Heart right ventricle (tissue), 16 donors: ENCODE results near the gene SLC27A2. TPM values are rescaled to one million over a fixed set of nuclear protein-coding genes. Genes with fewer than 3 reads are reported as not detected.

Experiments
- ATAC-seq, 8 donors: fragments of 200-7000 bp; cut with Tn5 transposase; one replicate each; pipeline ENCODE4 v1.9.1; 2020; ENCODE audit warnings: mild to moderate bottlenecking in 8 of 8, moderate library complexity in 8 of 8, moderate number of reproducible peaks in 1 of 8
- DNase-seq, 2 donors: peaks; one replicate each; pipeline ENCODE4 v3.0.0-alpha.2; 2020
- H3K27ac ChIP-seq, 10 donors: fragments of 200-600 bp; sonication (generic) in 2 of 10; one replicate each; pipeline versions ENCODE4 v1.5.0 to v1.8.0; 2020 to 2022; ENCODE audit warnings: mild to moderate bottlenecking in 3 of 10
- H3K27me3 ChIP-seq, 7 donors: fragments of 200-600 bp; one replicate each; pipeline ENCODE4 v1.8.0; 2021 to 2022; ENCODE audit warnings: mild to moderate bottlenecking in 2 of 7
- H3K36me3 ChIP-seq, 9 donors: fragments of 200-600 bp; sonication (generic) in 1 of 9; one replicate each; pipeline versions ENCODE4 v1.5.0 to v1.8.0; 2020 to 2022; ENCODE audit warnings: mild to moderate bottlenecking in 2 of 9
- H3K4me1 ChIP-seq, 9 donors: fragments of 200-600 bp; sonication (generic) in 1 of 9; one replicate each; pipeline versions ENCODE4 v1.5.0 to v1.8.0; 2020 to 2022; ENCODE audit warnings: mild to moderate bottlenecking in 4 of 9
- H3K4me3 ChIP-seq, 10 donors: fragments of 200-600 bp; sonication (generic) in 2 of 10; one replicate each; pipeline versions ENCODE4 v1.5.0 to v1.8.0; 2020 to 2022; ENCODE audit warnings: mild to moderate bottlenecking in 7 of 10, moderate library complexity in 2 of 10
- H3K9me3 ChIP-seq, 11 donors: fragments of 200-600 bp in 10 of 11; sonication (generic) in 2 of 11; one replicate each; pipeline versions ENCODE4 v1.5.0 to v1.8.0; 2013 to 2022; ENCODE audit warnings: mild to moderate bottlenecking in 2 of 11, control low read depth in 1 of 11, moderate library complexity in 1 of 11
- CTCF ChIP-seq, 9 donors: fragments of 200-600 bp; sonication (generic) in 2 of 9; IDR thresholded peaks; one replicate each; pipeline versions ENCODE4 v1.5.0 to v1.8.0; 2021 to 2022; ENCODE audit warnings: antibody characterized with exemption in 9 of 9, mild to moderate bottlenecking in 5 of 9, moderate library complexity in 1 of 9
- WGBS, 2 donors: extraction: QIAGEN DNeasy Blood & Tissue Kit; methylation state at CpG; one replicate each; pipeline ENCODE4 v1.1.7; 2013; ENCODE audit warnings: inconsistent platforms in 1 of 2; 5-methylcytosine and 5-hydroxymethylcytosine counted together
- intact Hi-C, 10 donors: fragments of 100-400 bp; cut with DNase I; formaldehyde crosslinking; loops; one replicate each; pipeline versions ENCODE4 v1.11.1 to v1.14.2; 2022
- polyA plus RNA-seq, 2 donors: library from polyadenylated mRNA; stranded (reverse); fragments of 200-250 nt; gene quantifications; one replicate each; pipeline ENCODE4 v1.2.3, GENCODE V29; 2013
- total RNA-seq, 10 donors: library from RNA; stranded (reverse); fragmentation: NEBNext Ultra II Directional in 3 of 10; extraction: Animal tissue kit (Norgen Biotek cat#: 25700) in 3 of 10; gene quantifications; one replicate each; pipeline versions ENCODE4 v1.2.1 to v1.2.4, GENCODE V29; 2021 to 2023
- donor health status: Arrhythmogenic right ventricular cardiomyopathy.
- donor health status: ischemic (EF 13 %, LVEDD 7.1; RV severe dilation, severe dysfunction).
- donor health status: healthy with polysubstance abuse.
- donor health status: DM: no; HTN: yes; CAD: no.
- donor health status: DM: no; HTN: no; CAD: no.
- donor health status: ischemic (EF 25% LVEDD 6.9; RV normal size, moderate dysfunction).
- donor health status: ischemic (EF 25% LVEDD 5.7; RV mildly dilated, moderate dysfunction).
- donor health status: healthy.
- donor health status: DM: yes; HTN: yes; CAD: no.
- donor health status: Ischemic cardiomyopathy.
- donor health status: ischemic (EF 35%, LVEDD 5.7; RV mildly dilated, moderate dysfunction).
- donor health status: nonischemic (EF 11% LVEDD 7.7; RV severe dilation, severe dysfunction).
- donor health status: DM: yes; HTN: yes; CAD: no.
- donor health status: PGD.
- donor health status: ischemic (EF 29% LVEDD 5.4; RV normal size, mild dysfunction).
- donor health status: nonischemic (EF 23%, LVEDD 6.1; RV moderate dilation, normal function).

The SLC27A2 gene
- total and polyA plus RNA-seq, 12 donors: 0.32 TPM; not detected in 11

GRCh38 chr15:50184863-50185504, 3.0 kb downstream of the SLC27A2 start:
- 67 to 74% methylated on average over 3 of the region's 3 CpGs for whole genome bisulfite sequencing, 2 donors

GRCh38 chr15:50186090-50186489, 4.1 kb downstream of the SLC27A2 start:
- 93 to 97% methylated on average over 4 of the region's 4 CpGs for WGBS, 2 donors
- Histone ChIP-seq H3K27me3 (peaks cover 0 to 43% (median 31%) of the 10 kb centered on the region in 7 donors), H3K4me3 (no peak overlapping the region), H3K27ac (no peak overlapping the region), H3K4me1 (peaks cover 0 to 15% (median 11%) of the 10 kb centered on the region in 9 donors), H3K36me3 (no peaks in the 10 kb centered on the region), H3K9me3 (no peaks in the 10 kb centered on the region)
- ATAC-seq (no peak), DNase-seq (no peak)
- intact Hi-C loops: no loop called here
- TF ChIP-seq CTCF (IDR thresholded peaks at IDR 0.05): no peak

More at GRCh38 chr15:50184863-50185504, 3.0 kb downstream of the SLC27A2 start:
- Histone ChIP-seq H3K9me3 (no peaks in the 10 kb centered on the region), H3K4me1 (peaks cover 0 to 15% (median 11%) of the 10 kb centered on the region in 9 donors), H3K36me3 (no peaks in the 10 kb centered on the region), H3K27me3 (peaks cover 0 to 54% (median 39%) of the 10 kb centered on the region in 7 donors), H3K27ac (no peak overlapping the region), H3K4me3 (no peak overlapping the region)
- DNase-seq (no peak), ATAC-seq (no peak)
- intact Hi-C loops: no loop called here
- no peak for TF ChIP-seq CTCF (IDR thresholded peaks at IDR 0.05)

GRCh38 chr15:50186752-50187151, 4.8 kb downstream of the SLC27A2 start:
- Histone ChIP-seq H3K27ac (no peak overlapping the region), H3K27me3 (peaks cover 0 to 37% (median 24%) of the 10 kb centered on the region in 7 donors), H3K4me1 (peaks cover 0 to 12% (median 9%) of the 10 kb centered on the region in 9 donors), H3K9me3 (no peaks in the 10 kb centered on the region), H3K36me3 (no peaks in the 10 kb centered on the region), H3K4me3 (no peak overlapping the region)
- intact Hi-C loops: no loop called here
- ATAC-seq (no peak), DNase-seq (no peak)
- 87 to 96% methylated on average over 1 of the region's 1 CpG for WGBS, 2 donors
- TF ChIP-seq CTCF (IDR thresholded peaks at IDR 0.05): no peak

- DNase-seq (no peak), ATAC-seq (no peak)
- Histone ChIP-seq H3K27ac (no peak overlapping the region), H3K4me1 (peaks cover 0 to 5% (median 3%) of the 10 kb centered on the region in 9 donors), H3K9me3 (no peaks in the 10 kb centered on the region), H3K36me3 (no peaks in the 10 kb centered on the region), H3K4me3 (no peak overlapping the region), H3K27me3 (peaks cover 0 to 29% (median 16%) of the 10 kb centered on the region in 7 donors)
- TF ChIP-seq CTCF (IDR thresholded peaks at IDR 0.05): no peak
- intact Hi-C loops: no loop called here
- 69 to 72% methylated on average over 2 of the region's 2 CpGs for WGBS, 2 donors
Measured at GRCh38 chr15:50187525-50187924, 5.5 kb downstream of the SLC27A2 start.
